LNCaP clone FGC (cell line): ENCODE measurements around the gene VDAC2.

Experiments used
- DNase-seq: peaks from one replicate; pipeline ENCODE4 v3.0.0-alpha.2; 2011; ENCODE audit warnings: low read depth
- H3K4me3 ChIP-seq: 2 replicates; pipeline ENCODE4 v1.5.1; 2011; ENCODE audit warnings: mild to moderate bottlenecking, low read depth, low read length, control low read depth
- TF ChIP-seq, protein P1 (sequence below): IDR thresholded peaks from 2 replicates; pipeline ENCODE4 v1.5.1; 2012; ENCODE audit warnings: mild to moderate bottlenecking; ENCODE audit not compliant: control insufficient read depth, insufficient read depth; ENCODE audit errors: extremely low read depth

The VDAC2 gene

DNA sequence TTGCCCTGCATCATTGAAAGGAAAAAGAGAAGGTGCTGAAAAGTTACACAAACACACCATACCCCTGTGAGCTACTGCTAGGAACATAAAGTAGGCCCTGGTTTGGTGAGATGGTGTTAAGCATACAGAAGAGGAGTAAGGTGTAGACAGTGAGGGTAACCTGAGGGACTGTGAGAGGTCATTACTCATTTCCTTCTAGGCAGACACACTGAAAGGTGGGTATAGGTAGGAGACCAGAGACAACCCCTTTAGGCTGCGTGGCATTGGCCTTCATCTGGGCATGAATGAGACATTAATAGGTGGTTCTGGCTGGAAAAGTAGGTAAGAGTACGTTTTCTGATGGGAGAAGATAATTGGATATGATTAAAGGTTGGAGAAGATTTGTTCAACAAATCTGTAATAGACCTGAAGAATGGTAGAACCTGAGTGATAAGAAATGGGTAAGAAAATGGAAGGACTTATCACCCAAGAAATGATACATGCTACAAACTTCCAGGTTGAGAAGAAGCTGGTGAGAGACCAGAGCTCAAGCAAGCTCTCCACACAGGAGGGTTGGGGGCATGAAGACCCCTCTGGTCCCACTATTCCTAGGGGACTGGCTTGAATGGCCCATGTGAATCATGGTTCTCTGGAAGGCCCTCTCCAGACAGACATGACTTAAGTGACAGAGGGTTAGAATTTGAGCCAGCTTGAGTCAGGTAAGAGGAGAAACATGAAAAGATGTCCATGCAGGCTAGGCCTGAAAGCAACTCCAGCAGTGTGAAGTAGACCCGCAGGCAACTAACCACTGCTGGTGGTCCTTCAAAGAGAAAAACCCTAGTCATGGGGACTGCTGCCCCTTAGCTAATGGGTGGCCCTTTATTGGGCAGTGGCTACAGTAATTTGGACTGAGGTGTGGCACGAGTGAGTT is 21.3 kb downstream of the VDAC2 start:
- DNase-seq = no peak
- no peak overlapping the region for H3K4me3 ChIP-seq
- TF ChIP-seq, protein P1, sequence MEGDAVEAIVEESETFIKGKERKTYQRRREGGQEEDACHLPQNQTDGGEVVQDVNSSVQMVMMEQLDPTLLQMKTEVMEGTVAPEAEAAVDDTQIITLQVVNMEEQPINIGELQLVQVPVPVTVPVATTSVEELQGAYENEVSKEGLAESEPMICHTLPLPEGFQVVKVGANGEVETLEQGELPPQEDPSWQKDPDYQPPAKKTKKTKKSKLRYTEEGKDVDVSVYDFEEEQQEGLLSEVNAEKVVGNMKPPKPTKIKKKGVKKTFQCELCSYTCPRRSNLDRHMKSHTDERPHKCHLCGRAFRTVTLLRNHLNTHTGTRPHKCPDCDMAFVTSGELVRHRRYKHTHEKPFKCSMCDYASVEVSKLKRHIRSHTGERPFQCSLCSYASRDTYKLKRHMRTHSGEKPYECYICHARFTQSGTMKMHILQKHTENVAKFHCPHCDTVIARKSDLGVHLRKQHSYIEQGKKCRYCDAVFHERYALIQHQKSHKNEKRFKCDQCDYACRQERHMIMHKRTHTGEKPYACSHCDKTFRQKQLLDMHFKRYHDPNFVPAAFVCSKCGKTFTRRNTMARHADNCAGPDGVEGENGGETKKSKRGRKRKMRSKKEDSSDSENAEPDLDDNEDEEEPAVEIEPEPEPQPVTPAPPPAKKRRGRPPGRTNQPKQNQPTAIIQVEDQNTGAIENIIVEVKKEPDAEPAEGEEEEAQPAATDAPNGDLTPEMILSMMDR = no peak

DNA sequence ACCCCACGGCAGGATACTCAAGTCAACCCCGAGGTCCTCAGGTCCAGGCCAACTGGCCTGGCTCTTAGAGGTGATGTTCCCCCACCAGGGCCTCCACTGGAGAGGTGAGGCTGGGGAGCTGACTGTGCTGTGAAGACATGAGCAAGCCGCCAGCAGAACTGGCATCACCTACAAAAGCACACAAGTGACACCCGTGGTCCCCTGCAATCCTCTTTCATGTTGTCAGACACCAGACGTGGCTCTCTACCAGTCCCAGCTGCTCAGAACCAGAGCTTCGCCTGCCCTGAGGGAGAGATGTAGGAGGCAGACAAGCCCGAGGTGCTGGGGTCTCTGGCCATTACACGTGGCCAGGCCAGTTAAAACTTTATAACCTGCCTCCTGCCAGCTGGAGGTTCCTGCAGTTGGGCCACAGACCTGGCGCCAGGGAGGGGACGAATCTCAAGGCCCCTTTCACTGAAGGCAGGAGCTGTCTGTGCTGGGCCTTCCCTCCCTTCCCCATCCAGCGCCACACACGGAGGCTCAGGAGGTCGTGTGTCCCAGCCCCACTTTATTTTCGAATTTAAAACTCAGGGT is 22.9 kb downstream of the VDAC2 start:
- H3K4me3 ChIP-seq = peak overlapping the region; percentile 79
- no peak for DNase-seq
- TF ChIP-seq, protein P1 = no peak

DNA sequence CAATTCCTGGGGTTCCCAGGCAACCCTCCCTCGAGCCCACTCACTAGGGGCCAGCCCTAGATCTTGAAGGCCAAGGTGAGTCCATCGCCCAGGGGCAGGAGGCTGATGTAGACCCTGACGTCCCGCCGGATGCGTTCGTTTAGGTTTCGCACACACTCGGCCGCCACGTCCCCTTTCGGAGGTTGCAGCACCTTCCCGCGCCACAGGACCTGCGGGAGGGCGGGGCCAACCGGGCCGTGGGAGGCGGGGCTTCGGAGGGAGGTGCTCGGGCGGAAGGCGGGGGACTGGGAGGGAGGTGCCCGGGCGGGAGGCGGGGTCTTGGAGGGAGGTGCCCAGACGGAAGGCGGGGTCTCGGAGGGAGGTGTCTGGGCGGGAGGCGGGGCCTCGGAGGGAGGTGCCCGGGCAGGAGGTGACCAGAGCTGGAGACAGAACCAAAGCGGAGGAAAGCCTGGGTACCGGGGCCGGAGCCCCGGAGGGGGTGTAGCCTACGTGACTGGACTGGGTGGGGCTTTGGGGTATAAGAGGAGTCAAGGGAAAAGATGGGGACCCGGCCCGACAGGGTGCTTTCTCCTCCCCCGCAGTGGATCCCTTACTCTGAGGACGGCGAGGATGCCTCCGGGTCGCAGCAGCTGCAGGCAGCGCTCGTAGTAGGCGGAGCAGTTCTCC is 23.6 kb downstream of the VDAC2 start:
- TF ChIP-seq, protein P1 = no peak
- DNase-seq = peak; percentile 73
- H3K4me3 ChIP-seq = peak overlapping the region; percentile 79

DNA sequence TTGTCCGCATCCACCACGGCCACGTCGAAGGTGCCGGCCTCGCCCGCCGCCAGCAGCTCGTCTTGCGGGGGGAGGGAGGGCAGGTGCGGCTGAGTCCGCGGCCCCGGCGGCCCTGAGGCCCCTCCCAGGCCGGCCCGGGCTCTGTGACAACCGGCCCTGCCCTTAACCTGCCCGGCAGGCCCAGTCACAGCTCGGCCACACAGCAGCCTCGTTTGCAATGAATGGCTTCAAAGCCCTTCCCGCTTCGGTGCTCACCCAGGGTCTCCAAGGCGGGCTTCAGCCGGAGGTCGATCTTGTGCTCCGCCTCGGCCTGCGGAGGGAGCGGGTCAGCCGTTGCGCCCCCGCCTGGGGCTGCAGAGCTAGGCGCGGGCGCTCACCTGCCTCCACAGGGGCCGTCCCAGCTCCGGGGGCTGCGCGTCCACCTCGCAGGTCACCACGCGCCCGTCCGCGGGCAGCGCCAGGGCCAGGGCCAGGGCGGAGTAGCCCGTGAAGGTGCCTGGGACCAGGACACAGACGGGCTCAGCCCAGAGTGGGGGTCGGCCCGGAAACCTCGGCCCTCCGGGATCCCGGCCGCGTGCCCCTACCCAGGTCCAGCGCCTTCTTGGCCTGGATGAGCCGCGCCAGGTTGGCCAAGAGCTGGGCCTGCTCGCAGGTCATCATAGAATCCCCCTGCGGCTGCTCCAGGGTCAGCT is 24.2 kb downstream of the VDAC2 start:
- TF ChIP-seq, protein P1 = peak; percentile 17; the same call in 1 of the 2 replicates
- H3K4me3 ChIP-seq = peak overlapping the region; percentile 79
- DNase-seq = no peak

DNA sequence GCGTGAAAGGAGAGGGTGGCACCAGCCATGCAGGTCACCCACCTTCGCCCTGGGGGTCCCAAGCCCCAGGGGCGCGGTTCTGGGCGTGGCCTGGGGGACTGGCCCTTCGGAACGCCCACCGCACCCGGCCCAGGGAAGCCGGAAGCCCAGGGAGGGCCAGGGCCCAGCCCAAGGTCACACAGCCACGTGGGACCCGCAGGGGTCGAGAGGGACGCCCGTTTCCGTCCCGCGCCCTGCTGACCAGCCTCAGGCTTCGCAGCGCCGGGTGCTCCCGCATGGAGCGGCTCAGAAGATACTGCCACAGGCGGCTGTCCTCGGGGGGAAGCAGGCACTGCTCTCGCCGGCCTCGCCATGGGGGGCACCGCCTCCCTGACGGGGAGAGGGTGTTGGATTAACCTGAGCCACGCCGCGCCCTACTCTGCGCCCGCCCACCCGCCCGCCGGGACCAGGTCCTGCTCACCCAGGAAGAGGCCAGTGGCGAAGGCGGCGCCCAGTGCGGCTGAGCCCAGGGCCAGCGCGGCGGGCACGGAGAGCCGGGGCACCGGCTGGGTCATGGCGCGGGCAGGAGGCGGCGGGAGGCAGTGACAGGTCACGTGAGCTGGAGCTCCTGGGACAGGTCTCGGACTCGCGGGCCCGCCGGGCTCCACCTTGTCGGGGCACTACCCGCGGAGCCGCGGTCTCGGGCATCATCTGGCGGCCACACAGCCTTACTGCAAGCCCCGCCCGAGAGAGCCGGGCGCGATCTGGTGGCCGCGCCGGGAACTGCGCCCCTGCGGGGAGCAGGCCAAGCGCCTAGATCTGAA is 25.0 kb downstream of the VDAC2 start, which contains the start of gene COMTD1:
COMTD1 (minus strand) TSS at position 583 of the 803 bp plus-strand sequence; CDS start at position 554, 29 bp downstream.
- DNase-seq = peak; percentile 89
- H3K4me3 ChIP-seq = peak within 1 kb of the TSS; percentile 79
- TF ChIP-seq, protein P1 = peak; percentile 100
